IPS-NIHi7 (cell line): Measurements from ENCODE around the gene IL4I1.
A peak's percentile ranks its signal among the peaks of the same experiment; 100 is the strongest.

Source experiments
- DNase-seq: peaks from one replicate; pipeline ENCODE4 v3.0.0; 2012; ENCODE audit warnings: mixed read lengths; ENCODE audit errors: extremely low spot score

Gene IL4I1

DNA sequence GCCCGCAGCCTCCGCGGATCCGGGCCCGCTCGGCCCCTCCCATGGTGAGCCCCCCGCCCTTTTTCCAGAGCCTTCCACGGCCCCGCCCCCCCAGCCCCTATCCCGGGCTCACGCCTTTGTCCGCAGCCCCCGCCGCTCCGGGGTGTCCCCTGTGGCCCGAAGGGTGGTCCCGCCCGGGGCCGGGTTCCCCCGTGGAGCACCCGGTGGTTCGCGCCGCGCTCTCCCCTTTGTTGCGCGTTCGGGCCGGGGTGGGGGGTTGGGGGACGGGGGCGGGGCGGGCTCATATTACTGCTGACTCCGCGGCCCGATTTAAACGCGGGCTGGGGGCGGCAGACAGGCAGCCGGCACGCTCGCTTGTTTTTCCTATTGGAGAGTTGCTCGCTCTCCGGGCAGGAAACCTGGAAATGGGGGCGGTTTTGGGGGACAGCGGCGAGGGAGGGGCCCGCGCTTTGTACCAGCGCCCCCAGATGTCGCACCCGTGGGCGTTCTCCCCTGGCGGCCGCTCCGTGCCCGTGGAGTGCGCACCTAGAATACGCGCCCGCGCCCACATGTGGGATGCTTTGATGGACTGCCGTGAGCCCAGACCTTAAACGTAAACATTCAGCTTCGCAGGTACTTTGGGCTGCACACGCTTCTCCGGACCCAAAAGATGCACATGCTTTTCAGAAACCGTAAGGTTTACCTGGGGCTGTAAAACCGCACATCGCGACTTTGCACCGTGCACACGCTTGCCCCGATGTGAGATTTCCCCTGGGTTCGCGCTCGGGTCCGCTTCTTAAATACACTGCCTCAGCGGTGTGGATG, 45.0 kb downstream of the IL4I1 start:
- DNase-seq, result peak; percentile 77

DNA sequence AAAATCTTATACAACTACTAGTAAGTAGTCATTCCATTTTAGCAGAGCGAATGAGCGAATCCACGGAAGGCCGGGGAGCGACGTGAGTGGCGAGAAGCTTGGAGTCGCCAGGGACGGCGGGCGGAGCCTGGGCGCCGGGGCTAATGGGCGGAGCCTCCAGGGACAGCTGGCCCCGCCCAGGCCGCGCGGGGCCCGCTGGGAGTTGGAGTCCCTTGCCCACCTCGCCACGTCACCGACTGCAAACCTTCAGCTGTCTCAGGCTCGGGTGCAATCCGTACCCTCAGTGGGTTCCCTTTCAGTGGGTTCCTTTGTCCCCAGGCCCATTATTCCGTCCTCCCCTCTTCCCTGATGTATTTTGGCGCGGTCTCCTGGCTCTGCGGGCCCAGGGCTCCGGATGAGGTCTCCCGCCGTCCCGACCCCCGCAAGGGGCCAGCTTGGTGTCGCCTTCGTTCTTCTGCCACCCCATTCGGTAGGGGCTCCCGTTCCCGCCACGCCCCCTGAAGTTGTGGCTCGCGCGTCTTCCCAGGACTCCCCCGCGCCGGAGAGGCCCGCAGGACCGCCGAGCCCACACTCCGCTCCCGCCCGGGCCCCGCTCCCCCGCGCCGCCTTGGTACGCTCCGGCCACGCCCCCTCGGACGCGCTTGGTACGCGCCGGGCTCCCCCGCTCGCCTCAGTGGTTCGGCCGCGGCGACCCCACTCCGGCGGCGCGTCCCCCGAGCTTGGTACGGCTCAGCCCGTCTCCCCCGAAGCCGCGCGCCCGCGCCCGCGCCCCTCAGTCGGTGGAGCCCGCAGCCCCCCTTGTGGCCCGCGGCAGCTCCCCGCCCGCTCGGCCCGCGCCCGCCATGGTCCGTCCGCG, 46.0 kb downstream of the IL4I1 start, which contains the start of gene PTOV1:
Gene PTOV1 (plus strand): TSS at position 673 of the 856 bp plus-strand sequence.
- peak; percentile 99 for DNase-seq

DNA sequence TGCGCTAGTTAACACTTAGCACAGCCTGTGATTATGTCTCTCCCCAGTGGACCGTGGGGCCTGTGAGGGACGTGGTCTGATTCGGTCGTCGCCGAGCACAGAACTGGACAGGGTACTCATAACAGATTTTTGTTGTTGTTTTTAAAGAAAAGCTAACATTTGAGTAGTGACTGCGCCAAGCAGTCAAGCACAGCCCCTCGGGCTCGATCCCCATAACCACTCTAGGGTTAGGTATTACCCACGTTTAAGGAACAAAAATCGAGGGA, 46.5 kb downstream of the IL4I1 start:
- DNase-seq, result no peak

GRCh38 chr19:49849433-49850220, 47.1 kb downstream of the IL4I1 start:
- DNase-seq, result no peak

- DNase-seq, result no peak
Observed at GRCh38 chr19:49848938-49849337, 47.7 kb downstream of the IL4I1 start.

DNA sequence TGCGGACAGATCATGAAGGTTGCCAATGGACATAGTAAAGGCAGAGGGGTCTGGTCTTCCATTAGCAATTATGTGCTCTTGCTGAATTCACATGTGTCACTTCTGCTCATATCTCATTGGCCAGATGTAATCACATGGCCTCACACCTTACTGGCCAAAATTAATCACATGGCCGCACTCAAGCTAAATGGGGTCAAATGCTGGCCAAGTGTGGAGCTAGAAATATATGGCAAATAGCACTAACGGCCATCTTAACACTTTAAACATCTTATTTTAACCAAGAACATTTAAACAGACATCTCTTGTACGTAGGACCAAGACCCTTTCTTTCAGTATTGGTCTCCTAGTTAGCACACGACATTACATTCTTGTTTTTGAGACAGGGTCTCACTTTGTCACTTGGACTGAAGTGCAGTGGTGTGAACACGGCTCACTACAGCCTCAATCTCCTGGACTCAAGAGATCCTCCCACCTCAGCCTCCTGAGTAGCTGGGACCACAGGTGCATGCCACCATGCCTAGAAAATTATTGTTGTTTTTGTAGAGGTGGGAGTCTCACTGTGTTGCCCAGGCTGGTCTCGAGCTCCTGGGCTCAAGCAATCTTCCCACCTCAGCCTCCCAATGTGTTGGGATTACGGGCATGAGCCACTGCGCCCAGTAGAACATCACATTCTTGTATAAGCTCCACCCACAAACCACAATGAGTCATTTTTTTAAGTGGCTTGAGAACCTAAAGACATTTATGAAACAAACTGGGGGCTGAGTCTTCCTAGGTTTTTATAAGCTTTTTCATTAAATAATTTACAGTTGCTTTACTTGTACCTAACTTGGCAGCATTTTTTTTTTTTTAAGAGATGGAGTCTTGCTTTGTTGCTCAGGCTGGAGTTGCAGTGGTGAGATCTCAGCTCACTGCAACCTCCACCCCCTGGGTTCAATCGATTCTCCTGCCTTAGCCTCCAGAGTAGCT, 48.7 kb downstream of the IL4I1 start:
- no peak for DNase-seq

DNA sequence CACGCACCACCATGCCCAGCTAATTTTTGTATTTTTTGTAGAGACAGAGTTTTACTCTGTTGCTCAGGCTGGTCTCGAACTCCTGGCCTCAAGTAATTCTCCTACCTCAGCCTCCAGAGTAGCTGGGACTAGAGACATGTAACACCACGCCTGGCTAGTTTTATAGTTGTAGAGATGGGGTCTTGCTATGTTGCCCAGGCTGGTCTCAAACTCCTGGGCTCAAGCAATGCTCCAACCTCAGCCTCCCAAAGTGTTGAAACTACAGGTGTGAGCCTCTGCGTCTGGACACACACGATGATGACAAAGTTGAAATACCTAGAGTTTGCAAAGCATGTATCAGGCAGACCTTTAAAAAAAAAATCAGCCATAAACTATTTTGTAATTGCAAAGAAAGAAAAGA, 50.3 kb downstream of the IL4I1 start:
- DNase-seq, result no peak

- no peak for DNase-seq
Observed at GRCh38 chr19:49845414-49845813, 51.3 kb downstream of the IL4I1 start.

GRCh38 chr19:49844138-49845095, 52.3 kb downstream of the IL4I1 start:
- no peak for DNase-seq

DNA sequence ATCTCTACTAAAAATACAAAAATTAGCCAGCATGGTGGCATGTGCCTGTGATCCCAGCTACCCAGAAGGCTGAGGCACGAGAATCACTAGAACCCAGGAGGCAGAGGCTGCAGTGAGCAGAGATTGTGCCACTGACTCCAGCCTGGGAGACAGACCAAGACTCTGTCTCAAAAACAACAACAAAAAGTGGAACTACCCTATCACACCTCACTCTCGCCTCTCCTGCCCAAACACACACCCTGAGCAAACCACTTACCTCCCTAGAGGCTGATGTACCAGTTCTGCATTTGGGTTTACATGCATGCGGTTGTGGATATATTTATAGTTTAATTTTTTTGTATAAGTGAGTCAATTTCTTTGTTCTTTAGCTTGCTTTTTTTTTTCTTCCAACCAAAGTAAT, 53.4 kb downstream of the IL4I1 start:
- DNase-seq, result no peak

DNA sequence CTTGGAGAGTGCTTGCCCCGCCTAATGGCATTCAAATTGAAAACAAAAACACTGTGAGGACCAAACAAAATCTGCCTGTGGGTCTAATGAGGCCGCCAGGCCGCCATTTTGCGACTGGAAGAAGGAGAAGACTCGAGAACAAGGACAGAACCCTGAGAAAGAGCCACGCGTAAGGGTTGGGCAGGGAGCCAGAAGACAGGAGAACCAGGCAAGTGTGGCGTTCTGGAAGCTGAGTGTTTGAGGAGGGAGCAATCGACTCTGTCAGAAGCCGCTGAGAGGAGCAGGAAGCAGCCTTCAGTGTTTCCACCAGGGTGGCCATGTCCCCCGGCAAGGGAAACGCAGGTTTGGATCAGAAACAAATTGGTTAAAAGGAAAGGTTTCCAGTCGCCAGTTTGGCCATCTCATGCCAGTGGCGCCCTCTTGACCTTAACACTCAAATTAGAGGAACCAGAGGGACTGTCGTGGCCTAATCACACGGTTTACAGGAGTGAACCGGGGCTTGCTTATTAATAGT, 55.9 kb downstream of the IL4I1 start:
- DNase-seq, result no peak

DNA sequence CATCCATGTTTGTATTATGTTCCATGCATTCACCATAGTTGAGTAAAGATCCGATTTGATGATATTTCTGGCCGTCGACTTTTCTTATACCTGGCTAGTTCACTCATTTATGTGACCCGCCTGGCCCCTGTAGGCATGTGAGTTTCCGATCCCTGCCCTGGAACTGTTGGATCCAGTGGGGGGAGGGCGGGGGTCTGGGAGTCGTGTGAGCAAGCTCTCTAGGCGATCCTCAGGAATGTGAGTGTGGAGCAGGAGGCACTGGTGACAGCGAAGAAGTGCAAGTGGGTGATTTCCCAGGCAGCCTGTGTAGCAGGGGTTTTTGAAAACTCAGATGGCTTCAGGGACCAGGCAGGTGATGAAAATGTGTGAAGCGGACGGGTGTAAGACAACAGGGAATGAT, 56.4 kb downstream of the IL4I1 start:
- no peak for DNase-seq

DNA sequence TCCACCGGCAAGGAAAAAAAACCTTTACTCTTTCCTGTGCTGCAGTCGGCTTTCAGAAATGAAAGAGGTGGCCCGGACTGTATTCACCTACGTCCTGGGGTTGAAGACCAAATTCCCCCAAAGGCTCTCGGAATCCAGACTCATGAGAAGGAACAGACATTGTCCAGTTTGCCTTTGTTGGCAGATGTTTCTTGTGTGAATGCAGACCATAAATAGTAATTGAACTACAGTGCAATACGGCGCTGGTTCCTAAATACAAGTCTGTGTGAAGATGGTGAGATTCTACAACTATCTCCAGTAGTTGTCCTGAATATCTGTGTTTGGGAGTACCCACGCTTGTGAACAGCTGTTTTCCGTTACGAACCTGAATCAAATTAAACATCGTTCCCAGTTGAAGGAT, 57.0 kb downstream of the IL4I1 start:
- no peak for DNase-seq
